GM21529 (cell line): ENCODE measurements around the gene FAM9A.

Source experiments
- ATAC-seq: cut with Tn5 transposase; IDR thresholded peaks from one replicate; pipeline ENCODE4 v1.9.1; 2021; ENCODE audit not compliant: unreplicated experiment

Gene FAM9A

DNA sequence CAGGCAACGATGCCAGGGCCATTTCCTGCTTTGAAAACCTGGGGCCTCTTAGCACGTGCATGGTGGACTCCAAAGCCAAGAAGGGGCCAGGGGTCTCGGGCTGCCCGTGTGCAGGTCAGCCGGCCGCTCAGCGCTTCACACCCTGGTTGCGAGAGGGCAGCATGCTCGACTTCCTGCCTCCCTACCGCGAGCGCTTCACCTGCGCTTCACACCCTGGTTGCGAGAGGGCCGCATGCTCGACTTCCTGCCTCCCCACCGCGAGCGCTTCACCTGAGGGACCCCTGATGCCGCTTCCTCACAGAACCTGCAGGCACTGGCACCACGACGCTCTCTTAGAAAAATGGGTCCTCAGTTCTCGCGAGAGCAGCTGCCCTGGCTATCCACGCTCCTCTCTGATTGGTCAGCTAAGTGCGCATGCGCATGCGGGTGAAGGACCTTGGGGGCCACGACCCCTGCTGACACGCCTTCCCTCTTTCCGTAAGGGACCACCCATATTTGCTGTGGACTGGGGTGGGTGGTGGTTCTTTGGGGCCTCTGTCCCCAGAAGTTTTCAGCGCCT is at the start of gene FAM9A:
Gene FAM9A (minus strand): TSS at position 343 of the 559 bp plus-strand sequence. CDS start 1,212 bp downstream, outside the sequence.
- ATAC-seq: no peak

DNA sequence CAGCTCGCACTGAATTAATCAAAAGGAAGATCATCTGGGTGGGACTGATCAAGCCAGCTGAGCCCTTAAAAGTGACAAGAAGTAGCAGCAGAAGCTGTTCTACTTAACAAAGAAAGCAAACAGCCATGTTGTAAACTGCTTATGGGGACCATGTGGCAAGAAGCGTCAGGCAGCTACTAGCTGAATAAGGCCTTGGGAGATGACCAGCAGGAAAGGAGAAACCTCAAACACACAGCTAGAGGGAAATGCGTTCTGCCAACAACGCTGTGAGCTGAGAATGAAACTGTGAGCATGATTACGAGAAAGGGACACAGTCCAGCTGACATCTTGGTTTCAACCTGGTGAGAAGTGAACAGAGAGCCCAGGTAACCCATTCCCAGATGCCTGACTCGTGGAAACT is 49.3 kb upstream of the FAM9A start:
- ATAC-seq: no peak

DNA sequence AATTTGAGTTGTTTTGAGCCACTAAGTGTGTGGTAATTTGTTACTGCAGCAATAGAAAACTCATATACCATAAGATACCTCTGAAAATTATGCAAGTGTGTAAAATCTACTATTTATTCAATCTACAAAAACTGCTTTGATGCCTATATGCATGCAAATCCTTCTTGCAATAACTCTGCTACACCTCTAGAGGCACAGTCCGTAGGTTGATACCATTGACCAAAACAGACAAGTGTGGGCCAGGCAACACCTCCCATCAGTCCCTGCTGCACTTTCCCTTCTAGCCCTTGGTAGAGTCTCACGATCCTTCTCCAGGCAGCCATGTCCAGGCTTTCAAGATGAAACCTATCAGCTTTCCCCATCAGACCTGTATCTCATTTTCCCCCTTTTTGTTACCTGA is 48.8 kb upstream of the FAM9A start:
- ATAC-seq: no peak

DNA sequence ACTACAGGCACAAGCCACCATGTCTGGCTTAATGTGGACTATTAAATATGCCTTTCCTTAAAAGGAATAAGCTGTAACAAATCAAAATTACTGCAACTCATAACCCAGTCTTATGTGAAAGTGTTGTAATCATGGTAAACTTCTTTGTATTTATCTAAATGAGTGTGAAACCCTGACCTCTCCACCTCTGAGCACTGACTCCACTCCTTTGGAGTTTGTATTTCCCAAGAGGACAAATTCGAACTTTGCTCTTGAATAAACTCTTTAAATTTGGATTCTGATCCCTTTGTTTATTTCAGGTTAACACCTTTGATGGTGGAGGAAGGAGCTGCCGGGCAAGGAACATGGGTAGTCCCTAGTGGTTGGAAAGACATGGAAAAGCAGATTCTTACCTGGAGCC is 48.3 kb upstream of the FAM9A start:
- no peak for ATAC-seq

DNA sequence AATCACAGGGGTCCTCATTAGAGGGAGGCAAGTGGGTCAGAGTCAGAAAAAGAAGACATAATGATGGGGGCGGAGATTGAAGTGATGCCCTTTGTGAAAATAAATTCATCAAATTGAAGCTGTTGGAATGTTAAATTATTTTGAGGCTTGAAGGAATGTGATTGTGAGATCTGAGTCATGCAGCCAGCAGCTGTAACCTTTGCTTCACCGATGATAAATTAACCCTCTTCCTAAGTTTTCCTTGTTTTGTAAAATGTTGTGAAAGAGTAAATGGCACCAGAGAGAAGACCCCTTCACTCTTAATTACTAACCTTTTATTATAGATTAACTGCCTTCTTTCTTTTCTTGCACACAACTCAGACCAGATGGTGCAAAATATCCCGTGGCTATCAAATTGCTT is 47.7 kb upstream of the FAM9A start:
- no peak for ATAC-seq

DNA sequence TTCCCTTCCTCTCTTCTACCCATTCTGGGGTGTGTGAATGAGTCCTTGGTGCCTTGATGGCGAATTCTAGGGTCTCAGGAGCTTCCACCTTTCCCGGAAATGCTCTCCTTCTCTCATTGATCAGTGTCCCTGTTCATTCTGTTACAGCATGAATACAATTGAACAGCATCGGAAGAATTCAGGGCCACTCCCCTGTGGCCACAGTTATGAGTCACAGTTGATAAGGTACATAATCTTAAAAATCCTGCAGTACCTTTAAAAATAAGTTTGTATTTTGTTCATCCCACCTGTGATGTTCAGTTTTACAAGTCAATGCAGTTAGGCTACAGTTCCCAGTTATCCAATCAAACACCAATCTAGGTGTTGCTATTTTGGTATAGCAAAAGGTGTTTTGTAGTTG is 47.3 kb upstream of the FAM9A start:
- ATAC-seq: no peak

DNA sequence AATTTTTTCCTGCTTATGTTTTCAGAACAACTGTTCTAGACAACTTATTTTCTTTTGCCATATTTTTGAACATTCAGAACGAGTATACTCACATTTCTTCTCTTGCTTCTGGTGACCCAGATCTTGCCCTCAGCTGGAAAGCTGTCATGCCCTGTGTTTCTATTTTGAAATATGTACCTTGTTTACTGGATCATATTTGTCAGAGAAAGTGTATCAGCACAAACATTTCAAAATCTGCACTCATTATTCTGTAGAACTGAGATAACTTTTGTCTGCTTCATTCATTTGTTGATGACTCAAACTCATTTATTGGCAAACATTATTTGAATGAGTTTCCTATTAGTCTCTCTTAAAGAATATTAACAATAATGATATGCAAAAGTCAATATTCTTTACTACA is 46.2 kb upstream of the FAM9A start:
- ATAC-seq: no peak

DNA sequence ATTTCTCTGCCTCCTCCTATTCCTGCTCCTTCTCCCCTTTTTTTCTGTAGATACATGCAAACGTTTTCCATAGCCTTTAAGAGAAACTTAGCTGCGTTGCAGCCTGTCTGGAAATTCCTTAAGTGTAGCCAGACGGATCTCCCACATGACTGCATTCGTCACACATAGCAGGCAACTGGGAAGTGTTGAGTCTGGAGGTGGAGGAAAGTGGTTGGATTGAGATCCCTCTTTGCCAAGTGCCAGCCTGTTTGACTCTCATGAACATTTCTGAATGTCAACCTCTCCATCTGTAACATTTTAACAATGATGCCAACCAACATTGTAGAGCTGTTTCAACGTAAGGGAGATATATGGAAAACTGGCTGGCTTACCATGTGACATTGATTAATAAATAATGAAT is 45.1 kb upstream of the FAM9A start:
- no peak for ATAC-seq

DNA sequence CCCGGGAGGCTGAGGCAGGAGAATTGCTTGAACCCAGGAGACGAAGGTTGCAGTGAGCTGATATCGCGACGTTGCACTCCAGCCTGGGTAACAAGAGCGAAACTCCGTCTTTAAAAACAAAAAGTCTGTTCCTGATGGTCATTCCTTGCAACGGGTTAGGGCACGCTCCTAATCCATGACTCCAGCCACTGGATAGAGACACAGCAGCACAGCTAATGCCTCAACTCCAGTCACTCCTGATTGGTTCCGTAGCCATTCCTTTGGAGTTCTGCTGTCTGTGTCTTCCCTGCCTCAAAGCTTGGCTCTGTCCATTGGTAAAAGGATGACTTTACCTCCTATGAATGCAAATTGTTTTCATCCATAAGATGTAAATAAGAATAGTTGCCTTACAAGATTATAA is 44.3 kb upstream of the FAM9A start:
- no peak for ATAC-seq

DNA sequence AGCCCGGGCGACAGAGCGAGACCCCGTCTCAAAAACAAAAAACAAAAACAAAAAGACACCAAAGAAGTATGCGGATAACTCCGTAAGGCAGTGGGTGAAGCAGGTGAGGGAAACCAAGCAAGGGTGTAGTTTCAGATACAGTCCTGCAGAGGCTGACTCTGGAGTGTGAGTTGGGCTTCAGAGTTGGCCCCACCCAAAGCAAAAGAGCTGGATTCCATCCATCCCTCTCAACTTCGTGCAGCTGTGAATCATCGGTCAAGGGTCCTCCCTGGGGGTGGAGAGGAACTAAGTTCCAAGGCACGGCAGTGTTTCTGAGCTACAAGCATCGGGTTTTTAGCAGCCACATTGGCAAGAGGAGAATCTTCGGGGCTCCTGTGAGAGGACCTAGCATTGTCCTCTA is 43.9 kb upstream of the FAM9A start:
- no peak for ATAC-seq

DNA sequence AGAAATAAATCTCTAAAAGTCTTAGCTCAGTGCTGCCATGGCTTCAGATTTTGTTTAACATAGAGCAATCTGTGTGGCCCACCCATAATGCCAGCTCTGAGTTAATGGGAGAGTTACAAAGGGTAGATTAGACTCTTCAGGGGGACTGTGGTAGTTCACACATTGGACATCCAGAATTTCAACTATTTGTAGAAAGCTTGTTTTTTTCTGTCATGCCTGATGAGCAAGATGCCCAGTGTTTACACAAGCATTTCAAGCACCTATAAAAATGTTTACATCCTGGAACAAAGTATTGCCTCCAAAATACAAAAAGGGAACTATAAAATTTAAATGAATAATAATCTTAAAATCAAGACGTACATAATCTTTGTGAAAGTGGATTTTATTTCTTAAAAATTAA is 43.0 kb upstream of the FAM9A start:
- no peak for ATAC-seq

DNA sequence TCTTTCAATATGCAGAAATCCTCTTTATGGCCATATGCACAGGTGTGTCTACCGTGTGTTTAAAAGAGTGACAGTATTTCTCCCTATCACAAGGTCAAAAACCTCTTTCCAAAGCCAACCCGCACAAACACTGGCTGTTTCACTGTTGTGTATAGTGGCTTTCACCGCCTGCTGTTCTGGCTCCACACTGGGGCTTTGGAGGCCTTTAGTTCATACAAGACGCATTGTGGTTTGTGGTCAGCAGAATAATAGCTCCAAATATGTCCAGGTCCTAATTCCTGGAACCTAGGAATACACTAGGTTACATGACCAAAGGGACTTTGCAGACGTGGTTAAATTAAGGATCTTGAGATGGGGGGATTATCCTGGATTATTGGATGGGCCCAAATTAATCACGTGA is 40.7 kb upstream of the FAM9A start:
- ATAC-seq: no peak

DNA sequence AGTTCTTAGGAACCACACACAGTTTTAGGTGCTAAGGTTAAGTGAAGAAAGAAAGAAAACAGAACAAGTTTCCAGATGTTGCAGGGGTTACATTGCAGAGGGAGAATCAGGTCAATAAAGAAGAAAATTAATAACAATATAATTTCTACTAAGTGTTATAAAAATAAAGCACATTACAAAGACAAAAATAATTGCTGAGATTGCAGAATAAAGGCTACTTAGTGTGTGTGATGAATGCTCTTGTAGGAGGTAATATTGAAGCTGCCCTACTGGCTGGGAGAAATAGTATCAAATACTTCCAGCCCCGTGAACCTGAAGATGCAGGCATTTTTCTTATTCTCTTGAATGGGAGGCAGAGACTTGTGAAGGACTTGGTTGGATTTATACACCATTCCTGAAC is 33.2 kb upstream of the FAM9A start:
- no peak for ATAC-seq

DNA sequence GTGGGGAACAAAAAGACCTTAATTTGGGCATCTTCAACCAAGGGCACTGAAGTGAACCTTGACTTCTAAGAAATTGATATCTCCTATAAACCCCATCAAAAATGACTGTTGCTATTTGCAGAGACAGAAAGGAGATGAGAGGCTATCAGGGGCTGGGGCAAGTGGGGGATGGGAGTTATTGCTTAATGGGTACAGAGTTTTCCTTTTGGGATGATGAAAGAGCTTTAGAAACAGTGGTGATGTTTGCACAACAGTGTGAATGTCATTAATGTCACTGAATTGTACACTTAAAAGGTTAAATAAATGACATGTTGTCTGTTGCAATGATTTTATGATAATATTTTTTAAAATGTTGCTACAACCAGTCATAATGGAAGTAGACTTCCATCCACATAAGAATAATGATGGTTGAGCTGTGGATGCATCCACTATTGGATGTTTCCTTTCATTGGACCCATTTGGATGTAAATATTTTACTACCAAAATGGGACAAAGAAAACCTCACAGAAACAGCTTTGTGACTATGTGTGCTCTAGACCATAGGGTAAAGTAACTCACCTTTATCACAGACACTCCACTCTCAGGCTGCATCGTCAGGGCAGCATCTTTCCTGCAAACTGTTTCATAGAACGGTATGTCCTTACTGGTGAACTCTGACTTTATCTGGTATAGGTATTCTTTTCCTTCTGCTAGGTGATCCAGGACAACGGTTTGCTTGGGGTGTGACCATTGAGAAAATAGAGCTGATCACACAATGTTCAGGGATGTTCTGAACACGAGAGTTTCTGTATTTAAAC is 31.6 kb upstream of the FAM9A start:
- ATAC-seq: no peak

DNA sequence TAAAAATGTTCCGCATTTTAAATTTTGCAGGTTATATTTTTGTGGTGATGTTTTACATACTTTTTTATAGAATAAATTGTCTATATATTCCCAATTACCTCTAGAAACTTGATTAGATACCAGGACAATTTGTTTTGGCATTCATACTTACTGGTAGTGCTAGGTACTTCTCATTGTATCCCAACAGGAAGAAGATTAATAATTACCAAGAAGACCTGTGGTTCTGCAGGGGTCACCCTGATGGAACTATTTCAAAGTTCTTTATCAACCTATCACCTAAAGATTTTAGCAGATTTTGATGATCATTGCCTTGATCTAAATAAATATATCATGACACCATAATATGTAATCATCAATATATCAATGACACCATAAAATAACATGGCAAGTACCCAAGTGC is 22.5 kb upstream of the FAM9A start:
- no peak for ATAC-seq

DNA sequence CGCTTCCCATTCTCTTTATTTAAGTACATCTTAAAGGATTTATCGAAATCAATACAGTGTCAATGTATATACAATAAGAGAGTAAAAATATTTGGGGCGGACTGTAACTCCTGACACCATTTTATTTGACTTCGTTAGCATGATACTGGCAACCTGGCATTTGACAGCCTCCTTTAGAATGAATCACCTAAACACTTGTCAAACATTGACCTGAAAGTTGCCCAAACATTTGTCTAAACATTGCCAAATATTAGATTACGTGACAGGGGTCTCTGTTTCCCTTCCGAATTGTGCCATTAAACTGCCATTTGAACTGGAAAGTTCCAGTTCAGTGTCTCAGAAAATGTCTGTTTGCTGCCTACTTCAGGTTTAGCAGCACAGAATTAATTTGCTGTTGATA is 20.8 kb upstream of the FAM9A start:
- no peak for ATAC-seq

DNA sequence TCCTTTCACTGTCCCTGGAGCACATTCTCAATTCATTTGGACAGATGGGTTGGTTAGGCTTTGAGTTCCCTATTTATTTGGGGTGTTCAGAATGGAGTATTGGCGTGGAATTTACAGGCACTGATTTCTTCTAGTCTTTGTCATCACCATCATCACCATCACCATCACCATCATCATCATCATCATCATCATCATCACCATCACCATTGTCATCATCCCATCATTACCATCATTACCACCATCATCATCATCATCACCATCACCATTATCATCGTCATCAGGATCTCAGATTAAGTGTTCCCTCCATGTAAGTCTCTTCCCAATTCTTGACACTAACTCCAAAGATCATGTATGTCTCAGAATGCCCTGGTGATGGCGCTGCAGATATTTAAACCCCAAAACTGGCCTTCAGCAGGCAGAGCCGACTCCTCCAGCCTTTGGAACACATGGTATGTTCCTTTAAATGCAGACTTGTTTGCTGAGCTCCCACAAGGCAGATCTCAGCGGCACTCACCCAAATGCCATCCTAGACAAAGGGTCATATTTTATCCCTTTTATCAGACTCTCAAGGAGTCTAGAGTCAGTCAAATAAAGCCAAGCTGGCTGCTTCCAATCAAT is 19.8 kb upstream of the FAM9A start:
- no peak for ATAC-seq

DNA sequence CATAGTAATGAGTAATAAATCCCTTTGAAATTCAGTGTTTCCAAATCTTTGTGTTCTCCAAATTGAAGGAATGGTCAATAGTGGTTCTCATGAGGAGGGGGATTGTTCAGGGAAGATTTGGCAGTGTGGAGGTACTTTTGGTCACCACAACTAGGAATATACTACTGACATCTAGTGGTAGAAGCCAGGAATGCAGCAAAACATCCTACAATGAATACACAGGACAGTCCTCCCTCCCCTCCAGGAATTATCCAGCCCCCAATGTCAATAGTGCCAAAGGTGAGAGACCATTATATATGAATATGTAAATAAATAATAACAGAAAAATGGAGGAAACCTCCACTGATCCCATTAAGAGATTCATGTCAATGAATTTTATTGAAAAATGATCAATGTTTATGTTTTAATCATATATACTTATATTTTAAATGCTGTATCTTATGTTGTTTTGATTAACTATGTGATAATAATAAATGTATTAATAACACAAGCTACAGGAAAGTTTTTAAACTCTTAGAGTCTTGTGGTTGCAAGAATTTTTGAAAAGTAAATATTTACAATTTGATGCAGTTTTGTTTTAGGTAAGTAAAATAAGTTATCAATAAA is 14.4 kb upstream of the FAM9A start:
- ATAC-seq: no peak

DNA sequence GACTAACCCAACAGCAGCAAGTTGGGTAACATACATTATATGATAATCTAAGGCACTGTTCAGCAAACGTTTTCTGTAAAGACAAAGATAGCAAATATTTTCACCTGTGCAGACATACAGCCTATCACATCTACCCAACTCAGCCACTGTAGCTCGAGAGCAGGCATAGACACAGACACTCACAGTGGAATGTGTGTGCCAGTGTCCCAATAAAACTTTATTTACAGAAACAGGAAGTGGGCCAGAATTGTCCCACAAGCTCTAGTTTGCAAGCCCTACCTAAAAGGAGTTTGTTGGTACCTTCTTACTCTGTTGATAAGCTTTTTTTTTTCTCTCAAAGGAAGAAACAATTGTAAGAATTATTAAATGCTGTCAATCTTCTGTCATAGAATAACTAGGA is 11.9 kb upstream of the FAM9A start:
- ATAC-seq: no peak

DNA sequence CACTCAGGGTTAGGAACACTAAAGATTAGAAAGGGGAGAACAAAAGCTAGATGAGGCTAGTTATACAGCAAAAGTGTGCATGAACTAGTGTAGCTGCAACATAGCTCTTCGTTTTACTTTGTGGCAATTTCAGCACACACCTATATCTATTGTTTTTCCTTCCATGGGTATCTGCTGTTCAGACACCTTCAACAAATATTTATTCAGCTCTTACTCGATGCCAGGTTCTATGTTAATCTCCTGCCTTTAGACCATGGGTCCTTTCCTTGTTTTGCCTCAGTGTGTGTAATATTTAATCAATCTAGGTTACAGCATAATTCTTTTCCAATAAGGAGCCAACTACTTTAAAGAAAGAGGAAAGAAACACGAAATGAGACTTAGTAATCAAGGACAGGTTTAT is 10.4 kb upstream of the FAM9A start:
- ATAC-seq: no peak

DNA sequence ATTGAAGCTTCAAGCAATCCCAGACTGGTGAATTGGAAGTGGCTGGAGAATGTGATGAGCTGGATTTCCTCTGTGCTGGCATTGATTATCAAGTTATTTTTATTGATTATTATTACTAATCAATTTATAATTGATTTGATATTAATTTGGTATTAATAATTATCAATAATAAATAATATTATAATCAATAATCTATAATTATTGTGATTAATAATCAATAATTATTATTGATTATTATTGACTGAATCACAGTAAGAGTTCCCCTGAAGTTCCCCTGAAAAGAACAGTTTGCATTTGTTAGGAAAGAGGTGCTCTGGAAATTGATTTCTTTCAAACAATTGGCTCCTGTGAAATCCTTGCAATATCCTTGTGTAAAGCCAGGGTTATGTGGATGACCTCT is 7.5 kb upstream of the FAM9A start:
- ATAC-seq: no peak

DNA sequence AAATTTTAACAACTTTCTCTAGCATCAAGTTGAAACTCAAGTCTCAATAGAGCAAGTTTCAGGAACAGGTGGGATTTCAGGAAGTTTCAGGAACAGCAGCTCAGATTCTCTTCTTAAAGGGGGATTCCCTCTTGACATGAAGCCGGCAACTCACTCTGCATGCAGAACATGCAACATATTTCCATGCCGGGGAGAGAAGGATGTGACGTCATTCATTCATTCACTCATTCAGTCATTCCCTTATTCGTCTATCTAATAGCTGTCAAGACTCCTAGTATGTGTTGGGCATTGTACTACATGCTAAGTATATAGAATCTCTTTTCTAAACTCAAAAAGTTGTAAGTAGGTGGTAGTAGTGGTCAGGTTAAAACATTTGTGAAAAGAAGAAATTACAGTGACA is 4.8 kb upstream of the FAM9A start:
- no peak for ATAC-seq
